Kidney (tissue), 11 donors: Measurements from ENCODE around the gene CWH43. TPM values are rescaled to one million over a fixed set of nuclear protein-coding genes. Genes with fewer than 3 reads are reported as not detected.
"Not testable (repeated sequence)": the region's sequence is repeated elsewhere in the genome, so short reads cannot be mapped to it uniquely, and the experiment has no call there.

ENCODE experiments used
- DNase-seq, 5 donors: peaks; one replicate each; pipeline ENCODE4 v3.0.0-alpha.2; 2013 to 2020
- FAIRE-seq: peaks from 2 replicates; lab custom pipeline; 2012; peaks lifted over from hg19 to GRCh38; lab: Jason Lieb, UNC
- H3K27ac ChIP-seq, 2 donors: one replicate each; pipeline ENCODE4 v1.7.0; 2013; ENCODE audit warnings: low read depth in 2 of 2, low read length in 2 of 2, inconsistent platforms in 1 of 2
- H3K27me3 ChIP-seq: one replicate; pipeline ENCODE4 v1.7.1; 2013; ENCODE audit warnings: low read length, inconsistent platforms; ENCODE audit not compliant: control insufficient read depth, insufficient read depth
- H3K36me3 ChIP-seq, 3 donors: one replicate each; pipeline versions ENCODE4 v1.7.0 to v1.7.1; 2013; ENCODE audit warnings: low read length in 3 of 3, control low read depth in 1 of 3, inconsistent platforms in 1 of 3; ENCODE audit not compliant: insufficient read depth in 3 of 3, control insufficient read depth in 2 of 3
- H3K4me1 ChIP-seq, 3 donors: one replicate each; pipeline versions ENCODE4 v1.7.0 to v1.7.1; 2013; ENCODE audit warnings: low read length in 3 of 3, inconsistent platforms in 1 of 3, low read depth in 1 of 3; ENCODE audit not compliant: control insufficient read depth in 2 of 3, insufficient read depth in 2 of 3
- H3K4me3 ChIP-seq, 3 donors: one replicate each; pipeline versions ENCODE4 v1.7.0 to v1.8.1; 2013; ENCODE audit warnings: low read length in 3 of 3, control low read depth in 1 of 3, inconsistent platforms in 1 of 3
- H3K9ac ChIP-seq, 3 donors: one replicate each; pipeline versions ENCODE4 v1.7.0 to v1.7.1; 2013; ENCODE audit warnings: low read length in 3 of 3, control low read depth in 1 of 3, inconsistent platforms in 1 of 3
- H3K9me3 ChIP-seq, 3 donors: one replicate each; pipeline versions ENCODE4 v1.7.0 to v1.7.1; 2013; ENCODE audit warnings: low read length in 3 of 3, control low read depth in 1 of 3, inconsistent platforms in 1 of 3; ENCODE audit not compliant: control insufficient read depth in 2 of 3, insufficient read depth in 1 of 3
- intact Hi-C: fragments of 100-400 bp; cut with DNase I; formaldehyde crosslinking; loops from one replicate; pipeline ENCODE4 v1.11.1; 2022
- polyA plus RNA-seq: library from polyadenylated mRNA; stranded (reverse); fragments of 350-450 nt; fragmentation: Illumina TruSeq; extraction: RNeasy Lipid Tissue Mini Kit (QIAGEN cat#74804); gene quantifications from one replicate; pipeline ENCODE4 v1.2.3, GENCODE V29; 2014; ENCODE audit warnings: low read depth, low replicate concordance; ENCODE audit not compliant: insufficient read depth
- total RNA-seq: library from RNA; stranded (reverse); fragmentation: NEBNext Ultra II Directional; extraction: Animal tissue kit (Norgen Biotek cat#: 25700); gene quantifications from one replicate; pipeline ENCODE4 v1.2.1, GENCODE V29; 2021
- donor health status: control.
- donor health status: control.
- donor health status: DM: yes; HTN: yes; CAD: no.
- donor health status: Normal renal cell carcinoma (clear cell type).

The CWH43 gene
- total and polyA plus RNA-seq, 2 donors from 2014 or later: 2.4 to 15.8 TPM

GRCh38 chr4:49096215-49096614 lies 110.1 kb downstream of the CWH43 start:
- H3K9ac ChIP-seq, H3K27ac ChIP-seq, H3K36me3 ChIP-seq, DNase-seq, H3K4me3 ChIP-seq, intact Hi-C loops, H3K27me3 ChIP-seq, H3K4me1 ChIP-seq, FAIRE-seq: not testable (repeated sequence)
- H3K9me3 ChIP-seq: peaks cover 22 to 57% (median 23%) of the 10 kb centered on the region in 3 donors

- DNase-seq, intact Hi-C loops, H3K4me1 ChIP-seq, H3K9ac ChIP-seq, H3K27ac ChIP-seq, H3K4me3 ChIP-seq, FAIRE-seq, H3K36me3 ChIP-seq, H3K27me3 ChIP-seq: not testable (repeated sequence)
- H3K9me3 ChIP-seq: peaks cover 20 to 53% (median 22%) of the 10 kb centered on the region in 3 donors
Measured at GRCh38 chr4:49096627-49097026, 110.6 kb downstream of the CWH43 start.

GRCh38 chr4:49097071-49097470 lies 111.0 kb downstream of the CWH43 start:
- H3K4me1 ChIP-seq, H3K27me3 ChIP-seq, H3K4me3 ChIP-seq, H3K27ac ChIP-seq, H3K36me3 ChIP-seq, intact Hi-C loops, FAIRE-seq, H3K9ac ChIP-seq, DNase-seq: not testable (repeated sequence)
- H3K9me3 ChIP-seq: peaks cover 16 to 48% (median 22%) of the 10 kb centered on the region in 3 donors

GRCh38 chr4:49097505-49097904 lies 111.4 kb downstream of the CWH43 start:
- H3K9ac ChIP-seq, H3K4me1 ChIP-seq, FAIRE-seq, H3K4me3 ChIP-seq, H3K27me3 ChIP-seq, intact Hi-C loops, H3K27ac ChIP-seq, H3K36me3 ChIP-seq, DNase-seq: not testable (repeated sequence)
- H3K9me3 ChIP-seq: peaks cover 15 to 44% (median 21%) of the 10 kb centered on the region in 3 donors

- H3K27ac ChIP-seq, H3K9ac ChIP-seq, H3K36me3 ChIP-seq, FAIRE-seq, H3K27me3 ChIP-seq, intact Hi-C loops, H3K4me1 ChIP-seq, DNase-seq: not testable (repeated sequence)
- Histone ChIP-seq H3K9me3 (peaks cover 18 to 45% (median 19%) of the 10 kb centered on the region in 3 donors), H3K4me3 (peak overlapping the region in 1 of 3 donors; percentile 24)
Measured at GRCh38 chr4:49098034-49098759, 112.1 kb downstream of the CWH43 start.

- H3K4me3 ChIP-seq, H3K36me3 ChIP-seq, H3K27ac ChIP-seq, DNase-seq, FAIRE-seq, H3K9ac ChIP-seq, H3K27me3 ChIP-seq, H3K4me1 ChIP-seq, intact Hi-C loops: not testable (repeated sequence)
- H3K9me3 ChIP-seq: peaks cover 25 to 56% (median 28%) of the 10 kb centered on the region in 3 donors
Measured at GRCh38 chr4:49099831-49100444, 113.9 kb downstream of the CWH43 start.

- Histone ChIP-seq H3K9me3 (peaks cover 24 to 50% (median 29%) of the 10 kb centered on the region in 3 donors), H3K4me3 (peak overlapping the region in 1 of 3 donors; percentile 41)
- DNase-seq, H3K9ac ChIP-seq, H3K27me3 ChIP-seq, H3K36me3 ChIP-seq, FAIRE-seq, H3K4me1 ChIP-seq, intact Hi-C loops, H3K27ac ChIP-seq: not testable (repeated sequence)
Measured at GRCh38 chr4:49102344-49102898, 116.3 kb downstream of the CWH43 start.
